Pancreas (tissue), 10 donors: ENCODE results near the gene PKNOX2. TPM values are rescaled to one million over a fixed set of nuclear protein-coding genes. Genes with fewer than 3 reads are reported as not detected.

Experiments
- ATAC-seq, 4 donors: fragments of 200-7000 bp; cut with Tn5 transposase; one replicate each; pipeline versions ENCODE4 v1.8.0 to v1.9.1; 2020; ENCODE audit warnings: mild to moderate bottlenecking in 4 of 4, moderate library complexity in 4 of 4
- DNase-seq, 6 donors: peaks; one replicate each; pipeline ENCODE4 v3.0.0-alpha.2; 2020
- FAIRE-seq: peaks from 2 replicates; lab custom pipeline; 2012; peaks lifted over from hg19 to GRCh38; lab: Jason Lieb, UNC
- H3K27ac ChIP-seq, 4 donors: fragments of 200-600 bp; sonication (generic); 1 replicate in 3 of 4; 2 replicates in 1 of 4; pipeline versions ENCODE4 v1.5.0 to v1.8.0; 2020
- H3K27me3 ChIP-seq, 4 donors: fragments of 200-600 bp; one replicate each; pipeline ENCODE4 v1.8.0; 2021
- H3K36me3 ChIP-seq, 3 donors: fragments of 200-600 bp; sonication (generic) in 1 of 3; one replicate each; pipeline versions ENCODE4 v1.5.0 to v1.8.0; 2020 to 2021
- H3K4me1 ChIP-seq, 3 donors: fragments of 200-600 bp; one replicate each; pipeline ENCODE4 v1.8.0; 2021
- H3K4me3 ChIP-seq, 4 donors: fragments of 200-600 bp; sonication (generic) in 2 of 4; one replicate each; pipeline versions ENCODE4 v1.5.0 to v1.8.0; 2020 to 2021
- H3K9me3 ChIP-seq, 4 donors: fragments of 200-600 bp; one replicate each; pipeline ENCODE4 v1.8.0; 2021
- WGBS, 2 donors: extraction: QIAGEN DNeasy Blood & Tissue Kit; methylation state at CpG; one replicate each; pipeline ENCODE4 v1.1.7; 2013; 5-methylcytosine and 5-hydroxymethylcytosine counted together
- intact Hi-C, 3 donors: fragments of 100-400 bp; cut with DNase I; formaldehyde crosslinking; loops; one replicate each; pipeline versions ENCODE4 v1.11.1 to v1.14.2; 2022
- polyA plus RNA-seq, 2 donors: library from polyadenylated mRNA; stranded (reverse); fragments of 200-250 nt; gene quantifications; one replicate each; pipeline ENCODE4 v1.2.3, GENCODE V29; 2013
- total RNA-seq, 6 donors: library from RNA; stranded (reverse); fragmentation: NEBNext Ultra II Directional in 4 of 6; extraction: Animal tissue kit (Norgen Biotek cat#: 25700) in 4 of 6; gene quantifications; one replicate each; pipeline versions ENCODE4 v1.2.1 to v1.2.4, GENCODE V29; 2021 to 2023
- TF ChIP-seq, protein P1 (sequence below), 4 donors: fragments of 200-600 bp; sonication (generic) in 3 of 4; IDR thresholded peaks; one replicate each; pipeline versions ENCODE4 v1.5.0 to v1.8.0; 2021; ENCODE audit warnings: antibody characterized with exemption in 4 of 4
- donor health status: healthy with polysubstance abuse.
- donor health status: DM: no; HTN: no; CAD: no; lungs with moderate emphysema.
- donor health status: DM: no; HTN: no; CAD: no.
- donor health status: control.
- donor health status: control.
- donor health status: Bipolar disorder and iron deficiency.
- donor health status: DM: yes; HTN: yes; CAD: no.
- donor health status: DM: no; HTN: no; CAD: no.
- donor health status: DM: no; HTN: no; CAD: no.
- donor health status: DM: yes; HTN: yes; CAD: no.

PKNOX2 gene
- total and polyA plus RNA-seq, 8 donors = 3.4 to 8.1 (median 5.8) TPM

DNA sequence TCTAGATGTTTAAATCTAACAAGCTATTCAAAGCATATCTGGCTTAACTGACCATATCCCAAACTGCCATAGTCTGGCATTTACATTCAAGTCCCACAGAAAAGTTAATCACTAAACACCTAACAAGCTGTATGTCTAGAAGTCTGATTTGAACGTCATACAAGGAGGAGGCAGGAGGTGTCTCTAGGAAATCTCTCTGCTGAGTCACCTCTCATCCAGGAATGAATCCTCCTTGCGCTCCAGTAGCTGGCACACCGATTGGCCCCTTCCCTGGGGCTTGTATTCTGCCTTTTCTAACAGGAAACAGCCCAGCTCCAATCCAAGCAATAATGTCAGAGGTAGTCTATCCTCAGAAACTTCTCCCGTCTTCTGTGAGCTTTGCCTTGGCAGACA lies 299.7 kb downstream of the PKNOX2 start:
- DNase-seq = no peak
- Histone ChIP-seq H3K27me3 (no peaks in the 10 kb centered on the region), H3K4me3 (no peak overlapping the region), H3K36me3 (no peaks in the 10 kb centered on the region), H3K4me1 (no peaks in the 10 kb centered on the region), H3K9me3 (no peaks in the 10 kb centered on the region), H3K27ac (no peak overlapping the region)
- intact Hi-C loops = no loop called here
- ATAC-seq = no peak
- no peak for FAIRE-seq
- TF ChIP-seq, protein P1, sequence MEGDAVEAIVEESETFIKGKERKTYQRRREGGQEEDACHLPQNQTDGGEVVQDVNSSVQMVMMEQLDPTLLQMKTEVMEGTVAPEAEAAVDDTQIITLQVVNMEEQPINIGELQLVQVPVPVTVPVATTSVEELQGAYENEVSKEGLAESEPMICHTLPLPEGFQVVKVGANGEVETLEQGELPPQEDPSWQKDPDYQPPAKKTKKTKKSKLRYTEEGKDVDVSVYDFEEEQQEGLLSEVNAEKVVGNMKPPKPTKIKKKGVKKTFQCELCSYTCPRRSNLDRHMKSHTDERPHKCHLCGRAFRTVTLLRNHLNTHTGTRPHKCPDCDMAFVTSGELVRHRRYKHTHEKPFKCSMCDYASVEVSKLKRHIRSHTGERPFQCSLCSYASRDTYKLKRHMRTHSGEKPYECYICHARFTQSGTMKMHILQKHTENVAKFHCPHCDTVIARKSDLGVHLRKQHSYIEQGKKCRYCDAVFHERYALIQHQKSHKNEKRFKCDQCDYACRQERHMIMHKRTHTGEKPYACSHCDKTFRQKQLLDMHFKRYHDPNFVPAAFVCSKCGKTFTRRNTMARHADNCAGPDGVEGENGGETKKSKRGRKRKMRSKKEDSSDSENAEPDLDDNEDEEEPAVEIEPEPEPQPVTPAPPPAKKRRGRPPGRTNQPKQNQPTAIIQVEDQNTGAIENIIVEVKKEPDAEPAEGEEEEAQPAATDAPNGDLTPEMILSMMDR (IDR thresholded peaks at IDR 0.05) = no peak
- 59 to 69% methylated on average over 4 of the region's 4 CpGs for WGBS, 2 donors

DNA sequence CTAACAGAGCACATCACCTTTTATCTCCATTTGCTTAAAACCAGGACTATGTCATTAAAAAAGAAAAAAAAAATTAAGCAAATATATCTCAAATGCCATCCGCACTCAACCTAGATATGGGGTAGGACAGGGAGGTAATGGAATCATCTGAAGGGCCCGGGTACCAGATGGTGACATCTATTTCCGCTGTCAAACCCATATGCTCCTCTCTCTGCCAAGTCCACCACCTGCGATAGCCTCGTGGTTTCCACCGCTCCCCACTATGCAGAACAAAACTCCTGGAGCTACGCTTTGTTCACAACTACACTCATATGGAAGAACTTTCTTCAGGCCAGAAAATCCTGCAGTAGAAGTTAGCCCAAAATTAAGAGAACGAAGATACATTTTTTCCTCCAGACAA lies 300.1 kb downstream of the PKNOX2 start:
- H3K27me3 ChIP-seq = no peaks in the 10 kb centered on the region
- 72 to 80% methylated on average over 8 of the region's 8 CpGs for WGBS, 2 donors
- H3K4me1 ChIP-seq = no peaks in the 10 kb centered on the region
- no peak for ATAC-seq
- no peak for DNase-seq
- intact Hi-C loops = no loop called here
- no peak overlapping the region for H3K27ac ChIP-seq
- no peak for FAIRE-seq
- no peaks in the 10 kb centered on the region for H3K36me3 ChIP-seq
- H3K4me3 ChIP-seq = no peak overlapping the region
- TF ChIP-seq, protein P1 (IDR thresholded peaks at IDR 0.05) = no peak
- no peaks in the 10 kb centered on the region for H3K9me3 ChIP-seq

DNA sequence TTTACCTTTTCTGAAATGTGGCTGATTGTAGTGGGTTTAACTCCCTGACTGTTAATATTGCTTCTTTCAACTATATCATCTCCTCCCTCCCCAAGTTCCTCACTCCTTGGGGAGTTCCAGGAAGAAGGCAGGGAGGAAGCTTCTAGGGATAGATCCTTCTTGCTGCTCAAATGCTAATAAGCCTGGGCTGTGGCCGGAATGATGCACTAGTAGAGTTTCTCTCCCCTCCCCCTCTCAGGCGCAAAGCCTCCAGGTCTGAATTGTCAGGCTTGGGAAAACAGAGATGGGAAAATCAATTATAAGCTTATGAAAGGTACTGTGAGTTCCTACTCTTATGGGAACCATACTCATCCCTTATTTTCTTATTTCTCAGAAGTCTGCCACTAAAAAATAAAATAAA lies 300.7 kb downstream of the PKNOX2 start:
- no peak for ATAC-seq
- no peaks in the 10 kb centered on the region for H3K36me3 ChIP-seq
- DNase-seq = no peak
- no peaks in the 10 kb centered on the region for H3K27me3 ChIP-seq
- intact Hi-C loops = no loop called here
- FAIRE-seq = no peak
- no peak overlapping the region for H3K4me3 ChIP-seq
- no peaks in the 10 kb centered on the region for H3K9me3 ChIP-seq
- 56 to 72% methylated on average over 2 of the region's 2 CpGs for WGBS, 2 donors
- TF ChIP-seq, protein P1 (IDR thresholded peaks at IDR 0.05) = no peak
- H3K4me1 ChIP-seq = no peaks in the 10 kb centered on the region
- no peak overlapping the region for H3K27ac ChIP-seq

DNA sequence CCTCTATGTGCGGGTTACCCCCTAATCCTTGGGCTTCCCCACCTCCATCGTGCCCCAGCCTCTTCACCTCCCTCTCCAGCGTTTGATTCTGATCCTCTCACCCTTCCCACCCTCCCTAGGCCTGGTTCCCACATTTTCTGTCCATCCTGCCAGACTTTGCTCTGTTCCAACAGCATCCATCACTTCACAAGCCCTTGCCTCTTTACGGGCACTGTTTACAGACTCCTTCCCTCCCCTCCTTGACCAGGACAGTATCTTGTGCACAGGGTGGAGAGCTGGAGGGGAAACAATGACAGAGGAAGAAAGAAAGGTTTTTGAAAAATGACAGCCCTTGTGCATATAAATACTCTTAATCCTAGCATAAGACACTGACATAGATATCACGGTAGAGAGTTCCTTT lies 301.1 kb downstream of the PKNOX2 start:
- Histone ChIP-seq H3K27ac (no peak overlapping the region), H3K36me3 (no peaks in the 10 kb centered on the region), H3K4me3 (no peak overlapping the region), H3K9me3 (no peaks in the 10 kb centered on the region), H3K27me3 (no peaks in the 10 kb centered on the region), H3K4me1 (no peaks in the 10 kb centered on the region)
- FAIRE-seq = no peak
- TF ChIP-seq, protein P1 (IDR thresholded peaks at IDR 0.05) = no peak
- WGBS, 2 donors = 50 to 53% methylated on average over 5 of the region's 5 CpGs
- no peak for ATAC-seq
- DNase-seq = no peak
- intact Hi-C loops = no loop called here

DNA sequence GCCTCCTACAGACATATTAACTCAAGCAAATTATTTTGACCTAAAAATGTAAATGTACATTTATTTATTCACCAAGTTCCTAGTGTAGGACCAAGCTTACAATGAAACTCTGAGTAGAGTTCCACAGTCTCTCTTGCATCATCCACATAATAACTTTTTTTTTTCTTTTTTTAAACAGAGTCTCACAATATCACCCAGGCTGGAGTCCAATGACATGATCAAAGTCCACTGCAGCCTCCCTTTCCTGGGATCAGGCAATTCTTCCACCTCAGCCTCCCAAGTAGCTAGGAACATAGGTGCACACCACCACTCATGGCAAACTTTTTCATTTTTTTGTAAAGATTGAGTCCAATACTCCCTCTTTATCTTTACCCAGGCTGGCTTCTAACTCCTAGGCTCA lies 303.5 kb downstream of the PKNOX2 start:
- H3K4me1 ChIP-seq = no peaks in the 10 kb centered on the region
- no peak overlapping the region for H3K4me3 ChIP-seq
- TF ChIP-seq, protein P1 (IDR thresholded peaks at IDR 0.05) = no peak
- FAIRE-seq (no peak), ATAC-seq (no peak), DNase-seq (no peak)
- intact Hi-C loops = no loop called here
- H3K27ac ChIP-seq = no peak overlapping the region
- H3K27me3 ChIP-seq = no peaks in the 10 kb centered on the region
- no peaks in the 10 kb centered on the region for H3K9me3 ChIP-seq
- H3K36me3 ChIP-seq = no peaks in the 10 kb centered on the region
